ENCODE results near the gene SAXO1. TPM values are rescaled to one million over a fixed set of nuclear protein-coding genes. Genes with fewer than 3 reads are reported as not detected.

The SAXO1 gene
- total and polyA plus RNA-seq, 2 experiments from 2014 or later: 0.04 TPM; not detected in 1

DNA sequence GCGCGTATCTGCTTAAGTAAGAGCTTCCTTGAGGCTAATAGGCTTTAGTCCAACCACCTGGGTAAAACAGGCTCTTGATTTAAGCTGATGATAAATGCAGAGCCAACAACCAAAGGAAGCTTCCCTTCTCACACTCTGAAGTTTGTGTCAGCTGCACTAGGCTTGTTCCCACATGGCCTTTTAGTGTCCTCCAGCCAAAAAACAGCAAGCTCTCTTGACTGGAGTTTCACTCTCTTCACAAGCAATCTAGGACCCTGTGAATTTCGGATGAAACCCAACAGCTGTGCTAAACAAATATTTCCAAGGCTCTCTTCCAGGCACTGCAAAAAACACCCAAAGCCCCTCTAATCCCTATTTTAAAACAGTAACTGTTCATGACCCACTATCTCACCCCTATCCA lies 63.9 kb downstream of the SAXO1 start:
- H3K4me1 ChIP-seq (ENCODE audit: insufficient read depth): peaks cover 12% of the 10 kb centered on the region
- DNase-seq (ENCODE audit: low spot score): no peak
- H3K36me3 ChIP-seq (replicated peaks; ENCODE audit: insufficient read depth, low read depth): no peaks in the 10 kb centered on the region
- H3K9me2 ChIP-seq (replicated peaks; ENCODE audit: insufficient read depth): no peaks in the 10 kb centered on the region
- no peaks in the 10 kb centered on the region for H3K9me3 ChIP-seq (ENCODE audit: low read depth)
- no peak overlapping the region for H3K4me3 ChIP-seq
- no peaks in the 10 kb centered on the region for H3K27me3 ChIP-seq
- no peak overlapping the region for H2AFZ ChIP-seq
- H3K79me2 ChIP-seq: no peaks in the 10 kb centered on the region
- H4K20me1 ChIP-seq (ENCODE audit: insufficient read depth, poor library complexity, severe bottlenecking): no peaks in the 10 kb centered on the region
- no peak for TF ChIP-seq EZH2 (IDR thresholded peaks at IDR 0.05; ENCODE audit: borderline replicate concordance)
- TF ChIP-seq EZH2phosphoT487 (IDR thresholded peaks at IDR 0.05; ENCODE audit: low read depth, severe bottlenecking, unreplicated experiment): no peak
- TF ChIP-seq, protein P1, sequence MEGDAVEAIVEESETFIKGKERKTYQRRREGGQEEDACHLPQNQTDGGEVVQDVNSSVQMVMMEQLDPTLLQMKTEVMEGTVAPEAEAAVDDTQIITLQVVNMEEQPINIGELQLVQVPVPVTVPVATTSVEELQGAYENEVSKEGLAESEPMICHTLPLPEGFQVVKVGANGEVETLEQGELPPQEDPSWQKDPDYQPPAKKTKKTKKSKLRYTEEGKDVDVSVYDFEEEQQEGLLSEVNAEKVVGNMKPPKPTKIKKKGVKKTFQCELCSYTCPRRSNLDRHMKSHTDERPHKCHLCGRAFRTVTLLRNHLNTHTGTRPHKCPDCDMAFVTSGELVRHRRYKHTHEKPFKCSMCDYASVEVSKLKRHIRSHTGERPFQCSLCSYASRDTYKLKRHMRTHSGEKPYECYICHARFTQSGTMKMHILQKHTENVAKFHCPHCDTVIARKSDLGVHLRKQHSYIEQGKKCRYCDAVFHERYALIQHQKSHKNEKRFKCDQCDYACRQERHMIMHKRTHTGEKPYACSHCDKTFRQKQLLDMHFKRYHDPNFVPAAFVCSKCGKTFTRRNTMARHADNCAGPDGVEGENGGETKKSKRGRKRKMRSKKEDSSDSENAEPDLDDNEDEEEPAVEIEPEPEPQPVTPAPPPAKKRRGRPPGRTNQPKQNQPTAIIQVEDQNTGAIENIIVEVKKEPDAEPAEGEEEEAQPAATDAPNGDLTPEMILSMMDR (IDR thresholded peaks at IDR 0.05; ENCODE audit: poor library complexity): no peak
- H3K27ac ChIP-seq: peak overlapping the region; percentile 24
- WGBS (ENCODE audit: low lambda C conversion rate, missing lambda C conversion rate): 63% methylated on average over 3 of the region's 3 CpGs
- no peak overlapping the region for H3K4me2 ChIP-seq

DNA sequence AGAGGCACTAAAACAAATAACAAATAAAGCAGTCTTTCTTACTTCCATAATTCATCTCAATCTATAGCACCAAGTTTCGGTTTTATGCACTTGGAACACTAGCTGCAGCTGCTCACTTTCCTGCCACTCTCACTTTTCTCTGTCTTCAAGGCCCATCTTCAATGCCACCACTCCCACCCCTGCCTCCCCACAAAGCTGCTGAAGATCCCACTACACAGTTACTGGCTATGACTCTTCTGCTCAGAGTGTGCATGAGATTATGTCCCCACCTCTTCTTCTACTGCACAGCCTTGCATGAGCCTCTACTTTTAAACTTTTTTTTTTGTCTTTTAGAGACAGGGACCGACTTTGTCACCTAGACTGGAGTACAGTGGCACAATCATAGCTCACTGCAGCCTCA lies 77.4 kb downstream of the SAXO1 start:
- Histone ChIP-seq H4K20me1 (ENCODE audit: insufficient read depth, poor library complexity, severe bottlenecking) (no peaks in the 10 kb centered on the region), H3K4me2 (no peak overlapping the region), H3K36me3 (replicated peaks; ENCODE audit: insufficient read depth, low read depth) (no peaks in the 10 kb centered on the region), H3K4me1 (ENCODE audit: insufficient read depth) (peaks cover 3% of the 10 kb centered on the region), H3K9me3 (ENCODE audit: low read depth) (no peaks in the 10 kb centered on the region), H3K4me3 (no peak overlapping the region), H3K27ac (no peak overlapping the region), H3K27me3 (no peaks in the 10 kb centered on the region), H3K9me2 (replicated peaks; ENCODE audit: insufficient read depth) (no peaks in the 10 kb centered on the region), H3K79me2 (no peaks in the 10 kb centered on the region), H2AFZ (no peak overlapping the region)
- WGBS (ENCODE audit: low lambda C conversion rate, missing lambda C conversion rate): 94% methylated on average over 2 of the region's 2 CpGs
- no peak for DNase-seq (ENCODE audit: low spot score)
- TF ChIP-seq EZH2 (IDR thresholded peaks at IDR 0.05; ENCODE audit: borderline replicate concordance) (no peak), EZH2phosphoT487 (IDR thresholded peaks at IDR 0.05; ENCODE audit: low read depth, severe bottlenecking, unreplicated experiment) (no peak)
- TF ChIP-seq, protein P1 (IDR thresholded peaks at IDR 0.05; ENCODE audit: poor library complexity): no peak

DNA sequence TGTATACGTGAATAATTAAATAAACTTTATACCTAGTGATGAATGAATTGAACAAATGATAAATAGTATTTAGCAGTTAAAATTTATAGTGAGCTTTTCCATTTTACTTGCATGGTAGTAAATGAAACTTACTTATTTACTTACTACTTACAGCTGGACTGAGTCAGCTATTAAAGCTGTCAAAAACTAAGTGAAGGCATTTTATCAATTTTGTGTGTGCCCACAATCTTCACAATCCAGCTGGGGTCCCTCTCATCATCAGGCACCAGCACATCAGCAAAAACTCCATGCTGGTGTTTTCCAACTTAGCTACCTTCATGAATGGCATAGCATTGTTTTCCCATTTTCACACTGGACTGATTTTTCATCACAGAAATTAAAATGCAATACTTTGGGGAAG lies 81.1 kb downstream of the SAXO1 start:
- TF ChIP-seq EZH2phosphoT487 (IDR thresholded peaks at IDR 0.05; ENCODE audit: low read depth, severe bottlenecking, unreplicated experiment): no peak
- TF ChIP-seq, protein P1 (IDR thresholded peaks at IDR 0.05; ENCODE audit: poor library complexity): no peak
- no peak for TF ChIP-seq EZH2 (IDR thresholded peaks at IDR 0.05; ENCODE audit: borderline replicate concordance)
- H3K36me3 ChIP-seq (replicated peaks; ENCODE audit: insufficient read depth, low read depth): no peaks in the 10 kb centered on the region
- H3K79me2 ChIP-seq: no peaks in the 10 kb centered on the region
- H3K4me2 ChIP-seq: no peak overlapping the region
- H3K27me3 ChIP-seq: no peaks in the 10 kb centered on the region
- H3K4me3 ChIP-seq: no peak overlapping the region
- no peaks in the 10 kb centered on the region for H3K9me3 ChIP-seq (ENCODE audit: low read depth)
- no peaks in the 10 kb centered on the region for H4K20me1 ChIP-seq (ENCODE audit: insufficient read depth, poor library complexity, severe bottlenecking)
- H3K9me2 ChIP-seq (replicated peaks; ENCODE audit: insufficient read depth): no peaks in the 10 kb centered on the region
- H3K4me1 ChIP-seq (ENCODE audit: insufficient read depth): peaks cover 3% of the 10 kb centered on the region
- H3K27ac ChIP-seq: no peak overlapping the region
- H2AFZ ChIP-seq: no peak overlapping the region
- WGBS (ENCODE audit: low lambda C conversion rate, missing lambda C conversion rate): 61% methylated on average over 1 of the region's 1 CpG
- DNase-seq (ENCODE audit: low spot score): no peak

DNA sequence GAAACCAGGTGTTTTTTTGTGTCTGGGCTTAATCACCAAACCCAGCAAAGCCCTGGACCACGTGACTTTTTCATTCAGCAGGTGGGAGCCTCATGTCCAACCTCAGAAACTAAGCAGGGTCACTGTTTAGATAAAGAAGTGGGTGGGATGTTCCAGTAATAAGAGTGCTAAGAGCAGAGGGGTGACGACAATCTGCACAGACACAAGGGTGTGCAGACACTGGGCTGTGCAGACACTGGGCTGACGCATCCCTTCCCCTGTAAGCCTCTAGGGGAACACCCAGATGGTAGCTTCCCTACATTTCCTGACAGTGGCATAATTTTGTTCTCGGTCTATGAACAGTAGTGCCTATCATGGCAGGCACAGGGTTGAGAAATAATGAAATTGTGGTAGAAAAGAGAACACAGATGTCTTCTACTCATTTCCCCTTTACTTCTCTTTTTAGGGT lies 85.1 kb downstream of the SAXO1 start:
- Histone ChIP-seq H3K4me3 (no peak overlapping the region), H3K79me2 (no peaks in the 10 kb centered on the region), H4K20me1 (ENCODE audit: insufficient read depth, poor library complexity, severe bottlenecking) (no peaks in the 10 kb centered on the region), H3K9me3 (ENCODE audit: low read depth) (no peaks in the 10 kb centered on the region), H3K4me1 (ENCODE audit: insufficient read depth) (peaks cover 3% of the 10 kb centered on the region), H2AFZ (no peak overlapping the region), H3K27ac (no peak overlapping the region), H3K36me3 (replicated peaks; ENCODE audit: insufficient read depth, low read depth) (no peaks in the 10 kb centered on the region), H3K27me3 (no peaks in the 10 kb centered on the region), H3K4me2 (no peak overlapping the region), H3K9me2 (replicated peaks; ENCODE audit: insufficient read depth) (no peaks in the 10 kb centered on the region)
- TF ChIP-seq EZH2phosphoT487 (IDR thresholded peaks at IDR 0.05; ENCODE audit: low read depth, severe bottlenecking, unreplicated experiment) (no peak), EZH2 (IDR thresholded peaks at IDR 0.05; ENCODE audit: borderline replicate concordance) (no peak)
- TF ChIP-seq, protein P1 (IDR thresholded peaks at IDR 0.05; ENCODE audit: poor library complexity): no peak
- WGBS (ENCODE audit: low lambda C conversion rate, missing lambda C conversion rate): 53% methylated on average over 4 of the region's 4 CpGs
- DNase-seq (ENCODE audit: low spot score): peak; percentile 38
